Measurements from ENCODE around the gene SH3RF1. TPM values are rescaled to one million over a fixed set of nuclear protein-coding genes. Genes with fewer than 3 reads are reported as not detected.

SH3RF1 gene
- total RNA-seq, 1 donor from 2014 or later = 25.6 TPM

DNA sequence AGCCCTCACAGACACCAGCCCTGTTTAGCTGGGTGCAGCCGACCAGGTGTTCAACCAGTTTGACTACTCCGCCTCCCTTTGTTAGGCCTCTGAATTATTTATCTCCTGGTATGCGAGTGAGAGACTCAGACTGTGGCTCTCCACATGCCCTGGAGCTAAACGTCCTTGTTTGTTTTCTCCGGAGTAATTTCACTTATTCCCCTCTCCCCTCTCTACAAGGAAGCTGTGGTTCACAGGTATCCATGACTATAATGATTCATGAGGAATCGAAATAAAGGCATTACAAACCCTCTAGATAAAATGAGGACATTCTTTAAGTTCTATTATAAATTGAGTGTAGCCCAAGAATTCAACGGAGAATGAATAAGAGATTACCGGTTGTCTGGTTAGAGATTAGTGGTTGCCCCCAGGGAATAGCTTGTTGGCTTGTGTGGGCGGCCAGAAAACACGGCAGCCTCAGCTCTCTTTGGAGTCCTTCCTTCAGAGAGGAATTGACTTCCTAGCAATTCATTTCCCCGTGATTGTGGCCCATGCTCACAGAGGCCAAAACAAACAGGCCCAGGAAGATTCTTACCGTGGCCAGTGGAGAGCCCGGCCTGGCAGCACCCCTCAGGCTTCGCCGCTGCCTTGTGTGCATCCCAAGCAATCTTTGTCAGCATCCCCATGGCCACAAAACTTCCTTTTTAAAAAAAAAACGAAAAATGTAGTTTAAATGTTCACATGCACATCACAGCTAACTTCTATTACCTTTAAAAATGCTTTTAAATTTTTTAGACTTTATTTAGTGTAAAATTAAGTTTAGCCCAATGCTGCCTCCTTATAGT lies 200.5 kb downstream of the SH3RF1 start:
- no peaks in the 10 kb centered on the region for H3K27me3 ChIP-seq (ENCODE audit: control insufficient read depth, insufficient read depth, low read length)
- TF ChIP-seq, protein P1, sequence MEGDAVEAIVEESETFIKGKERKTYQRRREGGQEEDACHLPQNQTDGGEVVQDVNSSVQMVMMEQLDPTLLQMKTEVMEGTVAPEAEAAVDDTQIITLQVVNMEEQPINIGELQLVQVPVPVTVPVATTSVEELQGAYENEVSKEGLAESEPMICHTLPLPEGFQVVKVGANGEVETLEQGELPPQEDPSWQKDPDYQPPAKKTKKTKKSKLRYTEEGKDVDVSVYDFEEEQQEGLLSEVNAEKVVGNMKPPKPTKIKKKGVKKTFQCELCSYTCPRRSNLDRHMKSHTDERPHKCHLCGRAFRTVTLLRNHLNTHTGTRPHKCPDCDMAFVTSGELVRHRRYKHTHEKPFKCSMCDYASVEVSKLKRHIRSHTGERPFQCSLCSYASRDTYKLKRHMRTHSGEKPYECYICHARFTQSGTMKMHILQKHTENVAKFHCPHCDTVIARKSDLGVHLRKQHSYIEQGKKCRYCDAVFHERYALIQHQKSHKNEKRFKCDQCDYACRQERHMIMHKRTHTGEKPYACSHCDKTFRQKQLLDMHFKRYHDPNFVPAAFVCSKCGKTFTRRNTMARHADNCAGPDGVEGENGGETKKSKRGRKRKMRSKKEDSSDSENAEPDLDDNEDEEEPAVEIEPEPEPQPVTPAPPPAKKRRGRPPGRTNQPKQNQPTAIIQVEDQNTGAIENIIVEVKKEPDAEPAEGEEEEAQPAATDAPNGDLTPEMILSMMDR (IDR thresholded peaks at IDR 0.05; ENCODE audit: insufficient read depth, low read length, poor library complexity, severe bottlenecking) = no peak
- H3K36me3 ChIP-seq (ENCODE audit: control insufficient read depth, insufficient read depth, low read length) = no peaks in the 10 kb centered on the region
- H3K4me3 ChIP-seq (ENCODE audit: low read depth, low read length) = no peak overlapping the region
- DNase-seq (ENCODE audit: low read depth) = peak; percentile 88

DNA sequence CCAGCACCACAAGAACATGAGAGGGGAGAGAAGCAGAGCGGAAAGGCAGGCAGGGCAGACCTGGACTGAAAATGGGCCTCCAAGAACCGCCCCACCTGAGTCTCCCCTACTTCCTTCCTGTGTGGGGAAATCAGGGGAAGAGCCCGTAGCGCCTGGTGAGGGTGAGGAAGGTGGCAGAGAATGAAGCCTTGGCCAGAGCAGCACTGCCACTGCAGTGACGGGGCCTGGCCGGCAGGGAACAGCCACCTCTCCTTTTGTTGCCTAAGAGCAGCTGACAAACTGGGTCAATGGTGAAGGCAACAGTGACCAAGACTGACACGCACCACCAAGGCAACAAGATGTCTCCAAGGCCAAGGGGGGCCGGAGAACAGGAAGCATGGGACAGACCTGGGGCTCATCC lies 202.3 kb downstream of the SH3RF1 start:
- no peak for DNase-seq (ENCODE audit: low read depth)
- TF ChIP-seq, protein P1 (IDR thresholded peaks at IDR 0.05; ENCODE audit: insufficient read depth, low read length, poor library complexity, severe bottlenecking) = no peak

DNA sequence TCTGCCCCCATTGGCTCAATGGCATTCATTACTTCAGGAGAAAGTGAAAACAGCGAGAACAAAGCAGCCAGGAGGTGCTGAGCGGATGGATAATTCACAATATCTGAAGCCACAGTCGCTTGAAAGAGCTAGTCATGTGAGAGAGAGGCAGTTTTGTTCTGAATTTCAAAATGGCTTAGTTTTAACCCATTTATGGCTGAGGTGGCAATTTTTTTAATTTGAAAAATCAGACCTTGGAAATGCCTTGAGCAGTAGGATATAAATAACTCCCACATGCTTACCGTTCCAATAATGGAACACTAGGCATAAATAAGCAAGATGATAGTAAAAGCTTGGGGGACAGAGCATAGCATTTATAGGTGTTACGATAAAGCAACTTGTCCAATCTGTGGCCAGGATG lies 203.8 kb downstream of the SH3RF1 start:
- no peak overlapping the region for H3K4me3 ChIP-seq (ENCODE audit: low read depth, low read length)

More for the DNA sequence above, 202.3 kb downstream of the SH3RF1 start:
- no peaks in the 10 kb centered on the region for H3K36me3 ChIP-seq (ENCODE audit: control insufficient read depth, insufficient read depth, low read length)
- H3K27me3 ChIP-seq (ENCODE audit: control insufficient read depth, insufficient read depth, low read length) = no peaks in the 10 kb centered on the region
- H3K4me3 ChIP-seq (ENCODE audit: low read depth, low read length) = no peak overlapping the region

DNA sequence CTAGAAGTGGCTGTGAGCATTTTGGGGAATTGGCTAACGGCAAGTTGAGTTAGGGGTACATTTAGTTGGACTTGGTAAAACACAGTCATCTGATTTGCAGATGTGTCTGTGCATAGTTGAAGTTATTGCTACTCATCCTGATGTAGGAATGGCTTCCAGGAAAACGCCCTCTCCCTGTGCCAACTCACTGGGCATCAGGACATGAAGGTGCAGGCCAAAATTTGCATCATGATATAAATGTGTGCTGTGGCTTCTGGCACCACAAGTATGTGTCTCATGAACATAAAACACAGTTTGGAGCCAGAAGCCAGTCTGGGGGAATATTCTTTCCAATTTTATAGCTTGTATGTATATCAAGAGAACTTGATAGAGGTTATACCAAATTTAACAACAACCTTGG lies 206.5 kb downstream of the SH3RF1 start:
- no peak for DNase-seq (ENCODE audit: low read depth)
- no peak overlapping the region for H3K4me3 ChIP-seq (ENCODE audit: low read depth, low read length)
- H3K36me3 ChIP-seq (ENCODE audit: control insufficient read depth, insufficient read depth, low read length) = no peaks in the 10 kb centered on the region
- H3K27me3 ChIP-seq (ENCODE audit: control insufficient read depth, insufficient read depth, low read length) = no peaks in the 10 kb centered on the region
- TF ChIP-seq, protein P1 (IDR thresholded peaks at IDR 0.05; ENCODE audit: insufficient read depth, low read length, poor library complexity, severe bottlenecking) = no peak

More for the DNA sequence above, 203.8 kb downstream of the SH3RF1 start:
- TF ChIP-seq, protein P1 (IDR thresholded peaks at IDR 0.05; ENCODE audit: insufficient read depth, low read length, poor library complexity, severe bottlenecking) = no peak
- no peaks in the 10 kb centered on the region for H3K27me3 ChIP-seq (ENCODE audit: control insufficient read depth, insufficient read depth, low read length)
- no peaks in the 10 kb centered on the region for H3K36me3 ChIP-seq (ENCODE audit: control insufficient read depth, insufficient read depth, low read length)
- DNase-seq (ENCODE audit: low read depth) = no peak

DNA sequence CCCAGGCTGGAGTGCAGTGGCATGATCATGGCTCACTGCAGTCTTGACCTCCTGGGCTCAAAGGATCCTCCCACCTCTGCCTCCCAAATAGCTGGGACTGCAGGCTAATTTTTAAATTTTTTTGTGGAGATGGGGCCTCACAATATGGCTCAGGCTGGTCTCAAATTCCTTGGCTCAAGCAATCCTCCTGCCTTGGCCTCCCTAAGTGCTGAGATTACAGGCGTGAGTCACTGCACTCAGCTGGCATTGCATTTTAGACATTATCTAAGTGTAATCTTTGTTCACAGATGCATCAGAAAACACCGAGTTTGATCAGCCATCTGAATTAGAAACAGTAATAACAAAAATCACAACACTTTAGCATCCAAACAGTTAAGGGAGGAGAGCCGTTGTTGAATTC lies 207.3 kb downstream of the SH3RF1 start:
- TF ChIP-seq, protein P1 (IDR thresholded peaks at IDR 0.05; ENCODE audit: insufficient read depth, low read length, poor library complexity, severe bottlenecking) = no peak
- no peak for DNase-seq (ENCODE audit: low read depth)
- H3K36me3 ChIP-seq (ENCODE audit: control insufficient read depth, insufficient read depth, low read length) = no peaks in the 10 kb centered on the region
- H3K27me3 ChIP-seq (ENCODE audit: control insufficient read depth, insufficient read depth, low read length) = no peaks in the 10 kb centered on the region
- H3K4me3 ChIP-seq (ENCODE audit: low read depth, low read length) = no peak overlapping the region

DNA sequence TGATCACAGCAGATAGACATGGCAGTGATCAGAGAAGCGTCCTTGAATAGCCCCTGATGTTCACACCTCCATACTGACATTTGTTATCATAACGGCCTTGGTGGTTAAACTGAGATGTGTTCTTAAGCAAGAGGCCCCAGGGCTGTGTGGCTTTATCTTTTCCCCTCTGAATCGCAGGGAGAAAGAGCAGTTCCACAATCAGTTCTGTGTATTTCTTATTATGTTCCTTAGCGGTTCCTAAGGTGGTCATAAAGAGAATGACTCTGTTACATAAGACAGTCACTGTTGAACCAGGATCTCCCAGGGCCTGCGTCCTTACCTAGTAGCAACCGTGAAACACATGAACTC lies 207.9 kb downstream of the SH3RF1 start:
- no peak for DNase-seq (ENCODE audit: low read depth)
- Histone ChIP-seq H3K4me3 (ENCODE audit: low read depth, low read length) (no peak overlapping the region), H3K36me3 (ENCODE audit: control insufficient read depth, insufficient read depth, low read length) (no peaks in the 10 kb centered on the region), H3K27me3 (ENCODE audit: control insufficient read depth, insufficient read depth, low read length) (no peaks in the 10 kb centered on the region)
- TF ChIP-seq, protein P1 (IDR thresholded peaks at IDR 0.05; ENCODE audit: insufficient read depth, low read length, poor library complexity, severe bottlenecking) = no peak

Measured in kidney epithelial cell (primary cell).